ENCODE data around the gene CBARP. TPM values are rescaled to one million over a fixed set of nuclear protein-coding genes. Genes with fewer than 3 reads are reported as not detected.

Gene CBARP
- total and polyA plus RNA-seq, 2 of the 13 experiments (the other 11 are each of a cell fraction or from before 2014, with no cell fraction given) = 1.2 to 1.4 TPM

GRCh38 chr19:1205114-1206099 lies 32.4 kb downstream of the CBARP start, which contains the start of gene STK11 (continued):
- TF ChIP-seq AHDC1 (CRISPR knock-in tag; IDR thresholded peaks at IDR 0.05; ENCODE audit: borderline replicate concordance) (no peak), CBFB (CRISPR knock-in tag; IDR thresholded peaks at IDR 0.05) (0 out of 2 replicates have a peak, but pooled peaks have one; percentile 76), RAD51 (IDR thresholded peaks at IDR 0.05; ENCODE audit: borderline replicate concordance) (no peak), ZNF331 (CRISPR knock-in tag; IDR thresholded peaks at IDR 0.05) (no peak; the same call in 1 of the 2 replicates), ZNF30 (CRISPR knock-in tag; IDR thresholded peaks at IDR 0.05) (no peak), ZNF589 (CRISPR knock-in tag; conservative IDR thresholded peaks at IDR 0.05) (no peak), CSRNP1 (CRISPR knock-in tag; IDR thresholded peaks at IDR 0.05) (peak; percentile 66; the same call in 1 of the 2 replicates), NFYB (CRISPR knock-in tag; IDR thresholded peaks at IDR 0.05) (peak; percentile 96), NCOA5 (CRISPR knock-in tag; IDR thresholded peaks at IDR 0.05) (no peak), KLF12 (CRISPR knock-in tag; IDR thresholded peaks at IDR 0.05; ENCODE audit: borderline replicate concordance) (no peak), NR2C2 (CRISPR knock-in tag; IDR thresholded peaks at IDR 0.05; ENCODE audit: borderline replicate concordance) (peak; percentile 98), PRDM10 (CRISPR knock-in tag; IDR thresholded peaks at IDR 0.05; ENCODE audit: low read depth) (peak; percentile 76), CC2D1A (CRISPR knock-in tag; IDR thresholded peaks at IDR 0.05) (no peak), KDM1A (CRISPR knock-in tag; IDR thresholded peaks at IDR 0.05) (no peak), ZSCAN20 (CRISPR knock-in tag; IDR thresholded peaks at IDR 0.05; ENCODE audit: borderline replicate concordance) (no peak), ZNF12 (CRISPR knock-in tag; IDR thresholded peaks at IDR 0.05) (no peak), TMF1 (CRISPR knock-in tag; IDR thresholded peaks at IDR 0.05; ENCODE audit: low read depth) (no peak), NFE2L1 (CRISPR knock-in tag; IDR thresholded peaks at IDR 0.05; ENCODE audit: borderline replicate concordance) (no peak)
